RWPE1 (cell line): Measurements from ENCODE around the gene LMX1B.

Source experiments
- CTCF ChIA-PET: fragments of 350-600 bp; sonication (Branson Sonifier 250); formaldehyde crosslinking; extraction: SDS; loops from one replicate; lab custom pipeline; 2021; lab: Yijun Ruan, JAX
- POLR2A ChIA-PET: fragments of 400-600 bp; formaldehyde crosslinking; extraction: SDS; loops from one replicate; lab custom pipeline; 2020; ENCODE audit warnings: antibody characterized with exemption; ENCODE audit not compliant: low non-redundant PET; lab: Yijun Ruan, JAX
- DNase-seq: peaks from one replicate; pipeline ENCODE4 v3.0.0; 2012; ENCODE audit warnings: low spot score
- H3K27ac ChIP-seq: fragments of 450-650 bp; 2 replicates; pipeline ENCODE4 v1.5.1; 2017
- CTCF ChIP-seq: fragments of 450-650 bp; conservative IDR thresholded peaks from 2 replicates; pipeline ENCODE4 v1.5.1; 2017; ENCODE audit warnings: low read depth, mild to moderate bottlenecking

The LMX1B gene

GRCh38 chr9:126677188-126678084, 63.7 kb downstream of the LMX1B start:
- ChIA-PET POLR2A (no interaction called here), CTCF (interaction anchor here (0.6 to 1.9 kb wide), 7 partner anchors 12 to 93 kb away, joined by 3 to 7 read pairs (median 3); no protein-coding TSS in a partner anchor)
- DNase-seq = no peak
- no peak for TF ChIP-seq CTCF
- no peak overlapping the region for H3K27ac ChIP-seq

GRCh38 chr9:126678989-126679388, 65.3 kb downstream of the LMX1B start:
- CTCF ChIA-PET = interaction anchor here (0.7 to 1.9 kb wide), 5 partner anchors 12 to 69 kb away, joined by 3 to 8 read pairs (median 6); no protein-coding TSS in a partner anchor
- no peak for DNase-seq
- no peak overlapping the region for H3K27ac ChIP-seq
- POLR2A ChIA-PET = no interaction called here
- no peak for TF ChIP-seq CTCF

GRCh38 chr9:126681336-126681735, 67.6 kb downstream of the LMX1B start:
- ChIA-PET CTCF (interaction anchor here (1.1 to 1.7 kb wide), 3 partner anchors 9 to 70 kb away, joined by 3 to 7 read pairs (median 6); no protein-coding TSS in a partner anchor), POLR2A (no interaction called here)
- no peak for DNase-seq
- no peak overlapping the region for H3K27ac ChIP-seq
- no peak for TF ChIP-seq CTCF

- no peak overlapping the region for H3K27ac ChIP-seq
- TF ChIP-seq CTCF = no peak
- no peak for DNase-seq
- POLR2A ChIA-PET = no interaction called here
- CTCF ChIA-PET = interaction anchor here (0.6 to 1.1 kb wide), 2 partner anchors 71 to 95 kb away, joined by 3 read pairs; no protein-coding TSS in a partner anchor
Observed at GRCh38 chr9:126682113-126682810, 68.5 kb downstream of the LMX1B start.

GRCh38 chr9:126682928-126683697, 69.4 kb downstream of the LMX1B start:
- ChIA-PET POLR2A (no interaction called here), CTCF (interaction anchor here (0.6 kb wide), 1 partner anchor 9 kb away, joined by 3 read pairs; no protein-coding TSS in a partner anchor)
- DNase-seq = peak; percentile 46
- TF ChIP-seq CTCF = no peak
- H3K27ac ChIP-seq = no peak overlapping the region

GRCh38 chr9:126683698-126684044, 69.9 kb downstream of the LMX1B start:
- no peak overlapping the region for H3K27ac ChIP-seq
- CTCF ChIA-PET = no interaction called here
- TF ChIP-seq CTCF = no peak
- POLR2A ChIA-PET = no interaction called here
- DNase-seq = no peak
